GM12892 (cell line): ENCODE data around the gene STIMATE.

ENCODE experiments used
- DNase-seq: peaks from one replicate; pipeline ENCODE4 v3.0.0; 2011; ENCODE audit not compliant: insufficient read length
- FAIRE-seq: peaks from 2 replicates; lab custom pipeline; 2011; peaks lifted over from hg19 to GRCh38; lab: Jason Lieb, UNC
- POLR2A ChIP-seq: IDR thresholded peaks from 2 replicates; pipeline ENCODE4 v1.6.1; 2011; ENCODE audit warnings: low read depth, low read length, control low read depth
- POLR2AphosphoS5 ChIP-seq: IDR thresholded peaks from 2 replicates; pipeline ENCODE4 v1.6.1; 2011; ENCODE audit warnings: low read depth, low read length, control low read depth
- TAF1 ChIP-seq: IDR thresholded peaks from 2 replicates; pipeline ENCODE4 v1.6.1; 2011; ENCODE audit warnings: low read depth, mild to moderate bottlenecking, control low read depth, low read length, borderline replicate concordance

STIMATE gene

GRCh38 chr3:52857864-52858263, 39.5 kb downstream of the STIMATE start:
- no peak for DNase-seq
- no peak for TF ChIP-seq POLR2AphosphoS5
- TF ChIP-seq POLR2A = no peak
- TF ChIP-seq TAF1 = no peak
- no peak for FAIRE-seq

DNA sequence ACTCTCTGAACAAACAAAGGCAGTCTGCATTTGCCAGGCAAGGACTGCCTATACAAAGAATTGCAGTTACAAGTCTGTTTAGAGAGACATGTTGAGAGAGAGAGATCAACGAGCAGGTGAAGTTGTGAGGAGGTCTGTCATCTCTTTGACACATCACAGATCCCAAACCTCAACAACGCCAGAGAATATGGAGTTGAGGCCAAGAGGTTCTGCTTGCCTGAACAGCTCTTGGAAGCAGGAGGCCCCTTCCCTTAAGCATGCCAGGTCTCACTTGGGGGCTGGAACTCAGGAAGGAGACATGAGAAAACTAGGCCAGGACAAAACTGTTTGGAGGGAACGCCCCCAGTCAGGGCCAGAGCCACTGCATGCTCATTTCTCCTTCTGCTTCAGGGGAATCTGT, 40.2 kb downstream of the STIMATE start:
- DNase-seq (no peak), FAIRE-seq (no peak)
- TF ChIP-seq POLR2A (no peak), POLR2AphosphoS5 (no peak), TAF1 (no peak)

- DNase-seq (no peak), FAIRE-seq (no peak)
Measured at GRCh38 chr3:52856666-52857065, 40.7 kb downstream of the STIMATE start.

GRCh38 chr3:52854013-52854412, 43.3 kb downstream of the STIMATE start:
- DNase-seq (no peak), FAIRE-seq (no peak)
- no peak for TF ChIP-seq POLR2AphosphoS5

More at GRCh38 chr3:52856666-52857065, 40.7 kb downstream of the STIMATE start:
- TF ChIP-seq POLR2AphosphoS5 = no peak

- DNase-seq (no peak), FAIRE-seq (no peak)
- TF ChIP-seq TAF1 (no peak), POLR2A (no peak), POLR2AphosphoS5 (no peak)
Measured at GRCh38 chr3:52852419-52852818, 44.9 kb downstream of the STIMATE start.

DNA sequence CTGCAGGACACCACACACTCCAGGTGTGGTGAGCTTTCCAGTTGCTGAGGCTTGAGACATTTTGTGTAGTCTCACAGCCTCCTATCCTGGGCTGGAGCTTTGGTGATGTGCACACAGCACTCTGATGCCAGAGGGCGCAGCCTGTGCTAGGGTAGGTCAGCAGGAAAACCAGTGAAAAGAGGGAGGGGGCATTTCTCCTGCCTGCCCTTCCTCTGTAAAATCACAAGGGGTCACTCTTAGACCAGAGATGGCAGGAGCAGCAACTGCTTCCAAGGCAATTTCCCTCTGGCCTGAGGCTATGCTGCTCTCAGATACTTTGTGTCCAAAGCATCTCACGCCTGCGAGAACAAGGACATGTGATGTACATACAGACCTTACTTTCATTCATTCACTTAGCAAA, 46.0 kb downstream of the STIMATE start:
- FAIRE-seq (peak; percentile 58), DNase-seq (peak; percentile 48)
- TF ChIP-seq POLR2AphosphoS5 (no peak), POLR2A (no peak), TAF1 (no peak)

DNA sequence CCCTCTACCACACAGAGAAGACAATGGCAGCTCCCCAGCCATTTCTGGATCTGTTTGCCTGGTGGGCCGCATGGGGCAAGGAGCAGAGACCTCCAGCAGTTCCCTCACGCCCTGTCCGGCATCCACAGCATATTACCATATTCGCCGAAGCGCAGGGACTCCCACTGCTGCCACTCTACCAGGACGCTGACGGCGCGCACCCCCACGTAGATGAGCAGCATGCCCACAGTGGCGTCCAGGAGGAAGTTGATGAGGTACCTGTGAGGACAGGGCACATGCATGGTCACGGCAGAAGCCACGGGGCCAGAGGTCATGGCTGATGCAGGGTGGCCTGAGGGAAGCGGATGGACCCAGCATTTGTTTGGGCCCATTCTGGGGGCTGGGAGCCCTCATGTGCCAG, 47.7 kb downstream of the STIMATE start:
- DNase-seq (no peak), FAIRE-seq (no peak)
- no peak for TF ChIP-seq POLR2AphosphoS5
- no peak for TF ChIP-seq POLR2A
- no peak for TF ChIP-seq TAF1

DNA sequence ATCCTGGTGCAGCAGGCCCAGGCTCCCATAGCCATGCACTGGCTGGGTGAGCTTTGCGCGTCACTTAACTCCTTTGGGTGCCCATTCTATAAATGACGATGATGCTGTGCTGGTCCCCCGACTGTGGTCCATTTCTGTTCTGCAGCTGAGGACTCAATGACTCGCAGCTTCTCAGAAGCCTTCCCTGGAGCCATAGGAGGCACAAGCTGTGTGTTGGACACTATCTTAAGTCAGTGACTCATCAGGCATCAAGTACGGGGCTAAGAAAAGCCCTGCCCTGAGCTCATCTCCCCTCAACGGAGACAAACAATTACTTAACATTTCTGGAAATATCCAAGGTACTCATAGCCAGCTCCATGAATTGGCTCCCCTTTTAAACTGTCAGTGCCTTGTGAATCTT, 48.7 kb downstream of the STIMATE start:
- DNase-seq (no peak), FAIRE-seq (no peak)
- TF ChIP-seq TAF1 (no peak), POLR2A (no peak), POLR2AphosphoS5 (no peak)

DNA sequence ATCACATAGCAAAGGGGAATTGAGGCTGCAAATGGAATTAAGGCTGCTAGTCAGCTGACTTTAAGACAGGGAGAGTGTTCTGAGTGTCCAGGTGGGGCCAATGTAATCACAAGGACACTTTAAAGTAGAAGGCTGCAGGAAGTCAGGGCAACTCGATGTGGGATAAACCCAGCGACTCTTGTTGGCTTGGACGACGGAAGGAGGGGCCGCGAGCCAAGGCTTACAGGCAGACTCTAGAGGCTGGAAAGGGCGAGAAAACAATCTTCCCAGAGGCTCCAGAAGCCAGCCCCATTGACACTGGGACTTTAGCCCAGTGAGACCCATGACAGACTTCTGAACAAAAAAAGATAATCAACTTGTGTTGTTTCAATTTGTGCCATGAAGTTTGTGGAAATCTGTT, 49.6 kb downstream of the STIMATE start:
- TF ChIP-seq TAF1 (no peak), POLR2A (no peak), POLR2AphosphoS5 (no peak)
- FAIRE-seq = no peak
- DNase-seq = no peak

- no peak for DNase-seq
- no peak for FAIRE-seq
Measured at GRCh38 chr3:52847241-52847640, 50.1 kb downstream of the STIMATE start.

GRCh38 chr3:52846432-52846965, 50.8 kb downstream of the STIMATE start:
- TF ChIP-seq POLR2A = no peak
- no peak for TF ChIP-seq TAF1
- no peak for TF ChIP-seq POLR2AphosphoS5
- DNase-seq = no peak
- FAIRE-seq = peak; percentile 70

More at GRCh38 chr3:52847241-52847640, 50.1 kb downstream of the STIMATE start:
- TF ChIP-seq TAF1 = no peak
- no peak for TF ChIP-seq POLR2AphosphoS5
- TF ChIP-seq POLR2A = no peak

- DNase-seq = peak; percentile 48
- no peak for TF ChIP-seq POLR2A
- TF ChIP-seq TAF1 = no peak
- TF ChIP-seq POLR2AphosphoS5 = no peak
- no peak for FAIRE-seq
Measured at GRCh38 chr3:52845691-52846431, 51.5 kb downstream of the STIMATE start.
